T47D (cell line): Measurements from ENCODE around the gene ANK3.
A peak's percentile ranks its signal among the peaks of the same experiment; 100 is the strongest.

ENCODE experiments used
- DNase-seq, 2 experiments: peaks; one replicate each; pipeline versions ENCODE4 v3.0.0 to v3.0.0-alpha.2; 2011 to 2012; ENCODE audit warnings: low read depth in 1 of 2, low spot score in 1 of 2
- JUND ChIP-seq: IDR thresholded peaks from 2 replicates; pipeline ENCODE4 v1.6.1; 2012; ENCODE audit warnings: low read depth
- in situ Hi-C: cut with HindIII; loops from 2 replicates; pipeline ENCODE4 v1.10.0; 2016; ENCODE audit warnings: low sequenced_read_pairs, low pct_unique_long_range_greater_than_20kb

Gene ANK3

GRCh38 chr10:60258429-60258797, 131.3 kb downstream of the ANK3 start:
- no peak for TF ChIP-seq JUND
- in situ Hi-C loops: no loop called here
- no peak for DNase-seq

- in situ Hi-C loops: no loop called here
- DNase-seq: no peak
- TF ChIP-seq JUND: no peak
Observed at GRCh38 chr10:60257767-60258428, 131.8 kb downstream of the ANK3 start.

- TF ChIP-seq JUND: no peak
- in situ Hi-C loops: no loop called here
Observed at GRCh38 chr10:60254776-60255175, 134.9 kb downstream of the ANK3 start.

GRCh38 chr10:60253484-60253883, 136.2 kb downstream of the ANK3 start:
- no peak for DNase-seq
- in situ Hi-C loops: no loop called here
- TF ChIP-seq JUND: no peak

More at GRCh38 chr10:60254776-60255175, 134.9 kb downstream of the ANK3 start:
- no peak for DNase-seq

GRCh38 chr10:60252688-60253087, 137.0 kb downstream of the ANK3 start:
- in situ Hi-C loops: no loop called here
- no peak for DNase-seq
- TF ChIP-seq JUND: no peak

- no peak for DNase-seq
- no peak for TF ChIP-seq JUND
- in situ Hi-C loops: no loop called here
Observed at GRCh38 chr10:60246382-60246781, 143.3 kb downstream of the ANK3 start.

GRCh38 chr10:60239228-60239627, 150.4 kb downstream of the ANK3 start:
- in situ Hi-C loops: no loop called here
- no peak for TF ChIP-seq JUND

GRCh38 chr10:60238759-60239100, 150.9 kb downstream of the ANK3 start:
- no peak for DNase-seq
- TF ChIP-seq JUND: no peak
- in situ Hi-C loops: no loop called here

More at GRCh38 chr10:60239228-60239627, 150.4 kb downstream of the ANK3 start:
- no peak for DNase-seq

- in situ Hi-C loops: no loop called here
- DNase-seq: peak; percentile 43 to 81
Observed at GRCh38 chr10:60237977-60238758, 151.5 kb downstream of the ANK3 start.

GRCh38 chr10:60236869-60237524, 152.7 kb downstream of the ANK3 start:
- TF ChIP-seq JUND: no peak
- DNase-seq: peak in 1 of 2 experiments; percentile 49
- in situ Hi-C loops: no loop called here

More at GRCh38 chr10:60237977-60238758, 151.5 kb downstream of the ANK3 start:
- no peak for TF ChIP-seq JUND

- in situ Hi-C loops: no loop called here
- TF ChIP-seq JUND: no peak
- no peak for DNase-seq
Observed at GRCh38 chr10:60235001-60235400, 154.7 kb downstream of the ANK3 start.

- in situ Hi-C loops: no loop called here
- no peak for TF ChIP-seq JUND
- no peak for DNase-seq
Observed at GRCh38 chr10:60234551-60234950, 155.1 kb downstream of the ANK3 start.

GRCh38 chr10:60230892-60231291, 158.8 kb downstream of the ANK3 start:
- no peak for DNase-seq
- TF ChIP-seq JUND: no peak
- in situ Hi-C loops: no loop called here
